CD4-positive, alpha-beta T cell (primary cell): ENCODE results near the gene ADAMTS12. TPM values are rescaled to one million over a fixed set of nuclear protein-coding genes. Genes with fewer than 3 reads are reported as not detected.

Source experiments
- ATAC-seq: fragments of 200-7000 bp; cut with Tn5 transposase; one replicate; pipeline ENCODE4 v1.10.0; 2022; ENCODE audit warnings: mild to moderate bottlenecking; ENCODE audit not compliant: poor library complexity
- CTCF ChIA-PET: fragments of 350-600 bp; sonication (Branson Sonifier 250); formaldehyde crosslinking; loops from one replicate; lab custom pipeline; 2021; ENCODE audit warnings: antibody characterized with exemption, inconsistent platforms; lab: Charles Lee
- POLR2A ChIA-PET: fragments of 350-600 bp; sonication (Branson Sonifier 250); formaldehyde crosslinking; loops from one replicate; lab custom pipeline; 2021; ENCODE audit warnings: antibody characterized with exemption, inconsistent platforms; lab: Charles Lee
- DNase-seq, 14 experiments: peaks; one replicate each; pipeline ENCODE4 v3.0.0-alpha.2; 2013 to 2020; ENCODE audit warnings: mixed read lengths in 2 of 14
- H3K27ac ChIP-seq, 2 donors: one replicate each; pipeline versions ENCODE4 v1.5.1 to v1.7.0; 2013; ENCODE audit warnings: low read length in 2 of 2, low read depth in 1 of 2, mild to moderate bottlenecking in 1 of 2
- H3K27me3 ChIP-seq, 2 experiments: 1 replicate in 1 of 2; 2 replicates in 1 of 2; pipeline versions ENCODE4 v1.6.1 to v1.7.0; 2013; ENCODE audit warnings: low read length in 2 of 2, control low read depth in 1 of 2, mild to moderate bottlenecking in 1 of 2, moderate library complexity in 1 of 2; ENCODE audit not compliant: insufficient read depth in 2 of 2, control insufficient read depth in 1 of 2
- H3K36me3 ChIP-seq: one replicate; pipeline ENCODE4 v1.6.1; 2013; ENCODE audit warnings: low read length, control low read depth; ENCODE audit not compliant: insufficient read depth
- H3K4me1 ChIP-seq: one replicate; pipeline ENCODE4 v1.6.1; 2013; ENCODE audit warnings: low read length, control low read depth; ENCODE audit not compliant: insufficient read depth
- H3K4me3 ChIP-seq: one replicate; pipeline ENCODE4 v1.5.1; 2013; ENCODE audit warnings: mild to moderate bottlenecking, low read length, moderate library complexity
- H3K9me3 ChIP-seq, 2 experiments: 1 replicate in 1 of 2; 2 replicates in 1 of 2; pipeline versions ENCODE4 v1.6.1 to v1.7.0; 2013; ENCODE audit warnings: low read length in 2 of 2, mild to moderate bottlenecking in 2 of 2, control low read depth in 1 of 2, moderate library complexity in 1 of 2; ENCODE audit not compliant: control insufficient read depth in 1 of 2, insufficient read depth in 1 of 2
- H3K27ac Mint-ChIP-seq: one replicate; pipeline ENCODE4 v1.8.0; 2020; ENCODE audit warnings: mixed read lengths
- H3K27me3 Mint-ChIP-seq: one replicate; pipeline ENCODE4 v1.8.0; 2021; ENCODE audit warnings: mixed read lengths
- H3K36me3 Mint-ChIP-seq: one replicate; pipeline ENCODE4 v1.8.0; 2021; ENCODE audit warnings: low read depth, mixed read lengths
- H3K4me1 Mint-ChIP-seq: one replicate; pipeline ENCODE4 v1.8.0; 2021; ENCODE audit warnings: low read depth, mixed read lengths
- H3K4me3 Mint-ChIP-seq: one replicate; pipeline ENCODE4 v1.8.0; 2020; ENCODE audit warnings: mild to moderate bottlenecking, mixed read lengths
- H3K9me3 Mint-ChIP-seq: one replicate; pipeline ENCODE4 v1.8.0; 2020; ENCODE audit warnings: mixed read lengths
- intact Hi-C, 2 experiments: fragments of 100-400 bp; cut with DNase I in 1 of 2; cut with micrococcal nuclease in 1 of 2; formaldehyde crosslinking; loops; one replicate each; pipeline versions ENCODE4 v1.15.1 to v1.9.0; 2023 to 2025; cut with DNase I, micrococcal nuclease
- total RNA-seq, 174 experiments: library from RNA in 2 of 174; stranded (reverse) in 2 of 174; gene quantifications; one replicate each; pipeline ENCODE4 v1.2.3 and lab custom pipeline; 2021 to 2026
- TF ChIP-seq, protein P1 (sequence below): fragments of 200-600 bp; IDR thresholded peaks from one replicate; pipeline ENCODE4 v1.8.0; 2022; ENCODE audit warnings: antibody characterized with exemption, mild to moderate bottlenecking

ADAMTS12 gene
- total RNA-seq, 2 experiments from 2014 or later: 0.06 TPM; not detected in 1

DNA sequence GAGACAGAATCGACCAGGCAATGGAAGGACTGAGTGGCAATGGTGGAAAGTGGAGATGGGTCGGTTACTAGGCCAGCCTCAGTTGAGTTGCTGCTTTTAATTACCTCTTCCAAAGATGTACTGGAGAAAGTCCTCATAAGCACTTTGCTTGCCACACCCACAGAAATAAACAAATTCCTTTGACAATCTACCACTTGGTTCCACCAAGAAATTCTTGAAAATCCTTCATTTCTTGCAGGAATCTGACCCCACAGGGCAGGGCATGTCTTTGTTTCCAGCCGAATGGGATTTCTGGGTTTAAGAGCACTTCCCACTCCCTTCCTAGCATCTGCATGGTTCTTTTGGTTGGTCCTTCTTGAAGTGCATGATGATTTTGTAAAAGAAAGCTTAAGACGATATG, 54.5 kb downstream of the ADAMTS12 start:
- H3K27me3 Mint-ChIP-seq: no peaks in the 10 kb centered on the region
- H3K27ac Mint-ChIP-seq: no peak overlapping the region
- ChIA-PET CTCF (no interaction called here), POLR2A (no interaction called here)
- H3K4me3 Mint-ChIP-seq: no peak overlapping the region
- no peaks in the 10 kb centered on the region for H3K27me3 ChIP-seq
- H3K36me3 ChIP-seq: no peaks in the 10 kb centered on the region
- no peak for ATAC-seq
- H3K4me3 ChIP-seq: no peak overlapping the region
- intact Hi-C loops: no loop called here
- no peak for DNase-seq
- peaks cover 18% of the 10 kb centered on the region for H3K4me1 Mint-ChIP-seq
- H3K9me3 Mint-ChIP-seq: no peaks in the 10 kb centered on the region
- TF ChIP-seq, protein P1, sequence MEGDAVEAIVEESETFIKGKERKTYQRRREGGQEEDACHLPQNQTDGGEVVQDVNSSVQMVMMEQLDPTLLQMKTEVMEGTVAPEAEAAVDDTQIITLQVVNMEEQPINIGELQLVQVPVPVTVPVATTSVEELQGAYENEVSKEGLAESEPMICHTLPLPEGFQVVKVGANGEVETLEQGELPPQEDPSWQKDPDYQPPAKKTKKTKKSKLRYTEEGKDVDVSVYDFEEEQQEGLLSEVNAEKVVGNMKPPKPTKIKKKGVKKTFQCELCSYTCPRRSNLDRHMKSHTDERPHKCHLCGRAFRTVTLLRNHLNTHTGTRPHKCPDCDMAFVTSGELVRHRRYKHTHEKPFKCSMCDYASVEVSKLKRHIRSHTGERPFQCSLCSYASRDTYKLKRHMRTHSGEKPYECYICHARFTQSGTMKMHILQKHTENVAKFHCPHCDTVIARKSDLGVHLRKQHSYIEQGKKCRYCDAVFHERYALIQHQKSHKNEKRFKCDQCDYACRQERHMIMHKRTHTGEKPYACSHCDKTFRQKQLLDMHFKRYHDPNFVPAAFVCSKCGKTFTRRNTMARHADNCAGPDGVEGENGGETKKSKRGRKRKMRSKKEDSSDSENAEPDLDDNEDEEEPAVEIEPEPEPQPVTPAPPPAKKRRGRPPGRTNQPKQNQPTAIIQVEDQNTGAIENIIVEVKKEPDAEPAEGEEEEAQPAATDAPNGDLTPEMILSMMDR: no peak
- peaks cover 10% of the 10 kb centered on the region for H3K4me1 ChIP-seq
- no peak overlapping the region for H3K27ac ChIP-seq
- no peaks in the 10 kb centered on the region for H3K36me3 Mint-ChIP-seq
- H3K9me3 ChIP-seq: no peaks in the 10 kb centered on the region

DNA sequence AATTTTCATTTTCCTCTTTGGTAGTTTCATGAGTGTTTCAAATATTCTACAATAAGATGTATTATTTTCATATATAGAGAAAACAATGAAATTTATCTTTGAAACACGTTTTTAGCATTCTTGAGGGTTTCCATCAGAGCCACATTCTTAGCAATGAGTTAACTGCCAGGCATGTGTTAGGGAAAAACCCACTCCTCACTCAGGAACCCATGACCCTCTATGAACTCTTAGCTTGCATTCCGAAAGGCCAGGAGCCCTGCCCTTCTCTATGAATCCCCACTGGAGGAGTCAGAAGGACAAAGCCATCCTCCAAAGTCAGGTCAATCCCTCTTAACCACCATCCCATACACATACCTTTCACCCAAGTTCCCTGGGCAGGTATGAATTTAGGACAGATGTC, 57.5 kb downstream of the ADAMTS12 start:
- H3K36me3 Mint-ChIP-seq: no peaks in the 10 kb centered on the region
- POLR2A ChIA-PET: no interaction called here
- no peaks in the 10 kb centered on the region for H3K4me1 Mint-ChIP-seq
- H3K4me1 ChIP-seq: no peaks in the 10 kb centered on the region
- no peaks in the 10 kb centered on the region for H3K36me3 ChIP-seq
- intact Hi-C loops: no loop called here
- no peak for DNase-seq
- H3K4me3 ChIP-seq: no peak overlapping the region
- H3K9me3 Mint-ChIP-seq: no peaks in the 10 kb centered on the region
- TF ChIP-seq, protein P1: no peak
- no peak overlapping the region for H3K27ac ChIP-seq
- CTCF ChIA-PET: no interaction called here
- H3K27me3 ChIP-seq: no peaks in the 10 kb centered on the region
- no peak overlapping the region for H3K4me3 Mint-ChIP-seq
- H3K27ac Mint-ChIP-seq: no peak overlapping the region
- H3K9me3 ChIP-seq: no peaks in the 10 kb centered on the region
- peaks cover 6% of the 10 kb centered on the region for H3K27me3 Mint-ChIP-seq
- no peak for ATAC-seq

DNA sequence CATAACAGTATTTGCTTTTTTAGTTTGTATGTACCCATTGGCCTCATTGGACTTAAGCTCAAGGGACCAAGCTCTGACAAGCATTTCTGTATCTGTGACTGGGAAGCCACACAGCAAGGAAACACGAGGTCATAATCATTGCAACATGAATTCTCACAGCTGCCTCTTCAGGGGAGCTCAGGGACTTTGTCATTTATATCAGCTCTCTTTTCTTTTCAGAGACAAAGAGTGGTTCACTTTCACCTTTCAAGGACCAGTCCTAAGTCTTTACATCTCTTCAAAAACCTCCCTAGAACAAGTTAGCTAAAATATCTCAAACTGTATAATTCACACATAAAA, 58.6 kb downstream of the ADAMTS12 start:
- Mint-ChIP-seq H3K27ac (no peak overlapping the region), H3K9me3 (no peaks in the 10 kb centered on the region), H3K27me3 (peaks cover 10% of the 10 kb centered on the region), H3K4me1 (no peaks in the 10 kb centered on the region), H3K36me3 (no peaks in the 10 kb centered on the region), H3K4me3 (no peak overlapping the region)
- Histone ChIP-seq H3K27ac (no peak overlapping the region), H3K36me3 (no peaks in the 10 kb centered on the region), H3K4me1 (no peaks in the 10 kb centered on the region), H3K9me3 (no peaks in the 10 kb centered on the region), H3K27me3 (no peaks in the 10 kb centered on the region), H3K4me3 (no peak overlapping the region)
- POLR2A ChIA-PET: no interaction called here
- TF ChIP-seq, protein P1: no peak
- DNase-seq (no peak), ATAC-seq (no peak)
- CTCF ChIA-PET: no interaction called here
- intact Hi-C loops: no loop called here
